Esophagus squamous epithelium (tissue), 4 donors: ENCODE measurements around the gene ANKRD13B.

Source experiments
- POLR2A ChIP-seq, 4 donors: fragments of 450-650 bp; IDR thresholded peaks; one replicate each; pipeline ENCODE4 v1.6.1; 2017; ENCODE audit warnings: antibody characterized with exemption in 4 of 4, mild to moderate bottlenecking in 4 of 4, moderate library complexity in 3 of 4
- TF ChIP-seq, protein P1 (sequence below), 6 experiments: fragments of 450-650 bp in 4 of 6; fragments of 200-600 bp in 2 of 6; sonication (generic) in 2 of 6; IDR thresholded peaks; one replicate each; pipeline ENCODE4 v1.5.1; 2016 to 2019; ENCODE audit warnings: antibody characterized with exemption in 6 of 6, mild to moderate bottlenecking in 4 of 6, moderate library complexity in 4 of 6

- TF ChIP-seq, protein P1, sequence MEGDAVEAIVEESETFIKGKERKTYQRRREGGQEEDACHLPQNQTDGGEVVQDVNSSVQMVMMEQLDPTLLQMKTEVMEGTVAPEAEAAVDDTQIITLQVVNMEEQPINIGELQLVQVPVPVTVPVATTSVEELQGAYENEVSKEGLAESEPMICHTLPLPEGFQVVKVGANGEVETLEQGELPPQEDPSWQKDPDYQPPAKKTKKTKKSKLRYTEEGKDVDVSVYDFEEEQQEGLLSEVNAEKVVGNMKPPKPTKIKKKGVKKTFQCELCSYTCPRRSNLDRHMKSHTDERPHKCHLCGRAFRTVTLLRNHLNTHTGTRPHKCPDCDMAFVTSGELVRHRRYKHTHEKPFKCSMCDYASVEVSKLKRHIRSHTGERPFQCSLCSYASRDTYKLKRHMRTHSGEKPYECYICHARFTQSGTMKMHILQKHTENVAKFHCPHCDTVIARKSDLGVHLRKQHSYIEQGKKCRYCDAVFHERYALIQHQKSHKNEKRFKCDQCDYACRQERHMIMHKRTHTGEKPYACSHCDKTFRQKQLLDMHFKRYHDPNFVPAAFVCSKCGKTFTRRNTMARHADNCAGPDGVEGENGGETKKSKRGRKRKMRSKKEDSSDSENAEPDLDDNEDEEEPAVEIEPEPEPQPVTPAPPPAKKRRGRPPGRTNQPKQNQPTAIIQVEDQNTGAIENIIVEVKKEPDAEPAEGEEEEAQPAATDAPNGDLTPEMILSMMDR (IDR thresholded peaks at IDR 0.05), result no peak
- TF ChIP-seq POLR2A (IDR thresholded peaks at IDR 0.05), result no peak
These were observed 20.9 kb upstream of the ANKRD13B start for GRCh38 chr17:29571883-29572681.
